Neural progenitor cell (in vitro differentiated cells): Measurements from ENCODE around the gene BACE2. TPM values are rescaled to one million over a fixed set of nuclear protein-coding genes. Genes with fewer than 3 reads are reported as not detected.

Experiments
- DNase-seq: peaks from one replicate; pipeline ENCODE4 v3.0.0-alpha.2; 2016; ENCODE audit warnings: low spot score
- H2AFZ ChIP-seq: fragments of 200-600 bp; sonication (generic); replicated peaks from 2 replicates; pipeline ENCODE4 v1.6.1; 2016; ENCODE audit warnings: antibody characterized with exemption
- H3F3A ChIP-seq: fragments of 200-600 bp; sonication (generic); 2 replicates; pipeline ENCODE4 v1.6.1; 2016; ENCODE audit warnings: antibody characterized with exemption, low read depth
- H3K27ac ChIP-seq: fragments of 200-600 bp; sonication (generic); 2 replicates; pipeline ENCODE4 v1.5.1; 2016; ENCODE audit warnings: mild to moderate bottlenecking
- H3K27me3 ChIP-seq: fragments of 200-600 bp; sonication (generic); 2 replicates; pipeline ENCODE4 v1.6.1; 2016; ENCODE audit warnings: mild to moderate bottlenecking, moderate library complexity
- H3K36me3 ChIP-seq: fragments of 200-600 bp; sonication (generic); 2 replicates; pipeline ENCODE4 v1.5.1; 2016
- H3K4me1 ChIP-seq: fragments of 200-600 bp; sonication (generic); 2 replicates; pipeline ENCODE4 v1.6.1; 2016; ENCODE audit warnings: mixed run types
- H3K4me2 ChIP-seq: fragments of 200-600 bp; sonication (generic); 2 replicates; pipeline ENCODE4 v1.6.1; 2016
- H3K4me3 ChIP-seq: fragments of 200-600 bp; sonication (generic); 2 replicates; pipeline ENCODE4 v1.5.1; 2016
- H3K79me2 ChIP-seq: fragments of 200-600 bp; sonication (generic); 2 replicates; pipeline ENCODE4 v1.6.1; 2016; ENCODE audit warnings: low read depth
- H3K9ac ChIP-seq: fragments of 200-600 bp; sonication (generic); 2 replicates; pipeline ENCODE4 v1.6.1; 2016
- H3K9me3 ChIP-seq: fragments of 200-600 bp; sonication (generic); 2 replicates; pipeline ENCODE4 v1.5.1; 2016; ENCODE audit warnings: low read depth
- H4K20me1 ChIP-seq: fragments of 200-600 bp; sonication (generic); 2 replicates; pipeline ENCODE4 v1.6.1; 2016; ENCODE audit warnings: low read depth
- H3K27ac Mint-ChIP-seq: 3 replicates; pipeline ENCODE4 v1.8.0; 2021; ENCODE audit warnings: mixed read lengths
- H3K27me3 Mint-ChIP-seq: 2 replicates; pipeline ENCODE4 v1.8.0; 2022; ENCODE audit warnings: low read depth, mild to moderate bottlenecking, inconsistent platforms, moderate library complexity, mixed read lengths; ENCODE audit not compliant: insufficient read depth
- H3K36me3 Mint-ChIP-seq: 3 replicates; pipeline ENCODE4 v1.8.0; 2021; ENCODE audit warnings: mixed read lengths
- H3K4me1 Mint-ChIP-seq: 3 replicates; pipeline ENCODE4 v1.8.0; 2021; ENCODE audit warnings: mixed read lengths
- H3K4me3 Mint-ChIP-seq: 3 replicates; pipeline ENCODE4 v1.8.0; 2021; ENCODE audit warnings: mild to moderate bottlenecking, moderate library complexity, mixed read lengths
- H3K9me3 Mint-ChIP-seq: 3 replicates; pipeline ENCODE4 v1.8.0; 2020; ENCODE audit warnings: mixed read lengths
- CTCF ChIP-seq: fragments of 200-600 bp; sonication (generic); IDR thresholded peaks from 2 replicates; pipeline ENCODE4 v1.5.1; 2017; ENCODE audit warnings: antibody characterized with exemption, mild to moderate bottlenecking
- EZH2 ChIP-seq: fragments of 200-600 bp; sonication (generic); IDR thresholded peaks from 2 replicates; pipeline ENCODE4 v1.6.1; 2017; ENCODE audit warnings: antibody characterized with exemption, mild to moderate bottlenecking, moderate library complexity
- EZH2phosphoT487 ChIP-seq: fragments of 200-600 bp; sonication (generic); IDR thresholded peaks from 2 replicates; pipeline ENCODE4 v1.6.1; 2017; ENCODE audit warnings: antibody characterized with exemption
- total RNA-seq: library from RNA; depleted of rRNA; stranded (reverse); fragments of >200 nt; gene quantifications from 2 replicates; pipeline ENCODE4 v1.2.3, GENCODE V29; 2015; ENCODE audit warnings: low replicate concordance

BACE2 gene
- total RNA-seq, 1 donor from 2014 or later: 0.15 TPM

GRCh38 chr21:41130883-41131282 lies 37.1 kb upstream of the BACE2 start:
- Histone ChIP-seq H3K4me1 (no peaks in the 10 kb centered on the region), H3K4me2 (no peak overlapping the region), H3K79me2 (no peaks in the 10 kb centered on the region), H3K9ac (no peak overlapping the region), H3K4me3 (no peak overlapping the region), H4K20me1 (no peaks in the 10 kb centered on the region), H3K27ac (no peak overlapping the region), H3K27me3 (no peaks in the 10 kb centered on the region), H2AFZ (no peak overlapping the region), H3K36me3 (no peaks in the 10 kb centered on the region), H3F3A (no peaks in the 10 kb centered on the region), H3K9me3 (no peaks in the 10 kb centered on the region)
- Mint-ChIP-seq H3K4me1 (no peaks in the 10 kb centered on the region), H3K36me3 (no peaks in the 10 kb centered on the region), H3K27ac (no peak overlapping the region), H3K27me3 (peaks cover 3% of the 10 kb centered on the region), H3K9me3 (peaks cover 9% of the 10 kb centered on the region), H3K4me3 (no peak overlapping the region)
- TF ChIP-seq EZH2phosphoT487: no peak
- no peak for TF ChIP-seq EZH2
- no peak for TF ChIP-seq CTCF
- DNase-seq: no peak

- no peaks in the 10 kb centered on the region for H3K9me3 ChIP-seq
- H3K9ac ChIP-seq: no peak overlapping the region
- H3K4me3 ChIP-seq: no peak overlapping the region
- H2AFZ ChIP-seq: no peak overlapping the region
- H3K79me2 ChIP-seq: no peaks in the 10 kb centered on the region
- no peaks in the 10 kb centered on the region for H4K20me1 ChIP-seq
- H3K36me3 Mint-ChIP-seq: no peaks in the 10 kb centered on the region
- no peaks in the 10 kb centered on the region for H3K27me3 ChIP-seq
- no peaks in the 10 kb centered on the region for H3K27me3 Mint-ChIP-seq
- no peak overlapping the region for H3K27ac ChIP-seq
- H3K36me3 ChIP-seq: no peaks in the 10 kb centered on the region
- H3K9me3 Mint-ChIP-seq: peaks cover 13% of the 10 kb centered on the region
- TF ChIP-seq EZH2phosphoT487 (no peak), CTCF (peak; percentile 70)
- peak; percentile 58 for DNase-seq
- no peaks in the 10 kb centered on the region for H3K4me1 ChIP-seq
- no peaks in the 10 kb centered on the region for H3F3A ChIP-seq
- H3K4me3 Mint-ChIP-seq: no peak overlapping the region
- H3K4me1 Mint-ChIP-seq: no peaks in the 10 kb centered on the region
- H3K4me2 ChIP-seq: no peak overlapping the region
- H3K27ac Mint-ChIP-seq: no peak overlapping the region
These were observed 34.0 kb upstream of the BACE2 start for GRCh38 chr21:41133874-41134522.

- Histone ChIP-seq H3K79me2 (no peaks in the 10 kb centered on the region), H3K4me1 (no peaks in the 10 kb centered on the region), H3K9me3 (no peaks in the 10 kb centered on the region), H3K4me3 (no peak overlapping the region), H3K36me3 (no peaks in the 10 kb centered on the region), H4K20me1 (no peaks in the 10 kb centered on the region), H3K4me2 (no peak overlapping the region), H3K27ac (no peak overlapping the region), H2AFZ (no peak overlapping the region), H3F3A (no peaks in the 10 kb centered on the region), H3K27me3 (no peaks in the 10 kb centered on the region), H3K9ac (no peak overlapping the region)
- Mint-ChIP-seq H3K36me3 (no peaks in the 10 kb centered on the region), H3K27me3 (no peaks in the 10 kb centered on the region), H3K9me3 (peaks cover 8% of the 10 kb centered on the region), H3K4me1 (peaks cover 4% of the 10 kb centered on the region), H3K4me3 (no peak overlapping the region), H3K27ac (peak overlapping the region; percentile 58)
- TF ChIP-seq CTCF (no peak), EZH2phosphoT487 (no peak)
- no peak for DNase-seq
These were observed 32.2 kb upstream of the BACE2 start for GRCh38 chr21:41135746-41136145.
